ENCODE data around the gene GRAMD1A. TPM values are rescaled to one million over a fixed set of nuclear protein-coding genes. Genes with fewer than 3 reads are reported as not detected.

The GRAMD1A gene
- total RNA-seq, 2 experiments from 2014 or later = 221 to 229 TPM

- H3K36me3 Mint-ChIP-seq (ENCODE audit: low read depth) = no peaks in the 10 kb centered on the region
- no peak for TF ChIP-seq CTCF (IDR thresholded peaks at IDR 0.05)
- H3K4me1 Mint-ChIP-seq (ENCODE audit: low read depth) = no peaks in the 10 kb centered on the region
- DNase-seq (no peak), ATAC-seq (ENCODE audit: poor library complexity) (no peak)
- H3K4me1 ChIP-seq (ENCODE audit: insufficient read depth, low read length) = no peaks in the 10 kb centered on the region
- H3K27me3 ChIP-seq (ENCODE audit: control insufficient read depth in 1 of 2, insufficient read depth in 2 of 2, low read length in 2 of 2) = peaks cover 0 to 5% of the 10 kb centered on the region in 2 experiments
- no peaks in the 10 kb centered on the region for H3K9me3 ChIP-seq (ENCODE audit: control insufficient read depth in 1 of 2, insufficient read depth in 1 of 2, low read length in 2 of 2)
- ChIA-PET POLR2A (interaction anchor here (0.5 kb wide), 1 partner anchor 820 kb away, joined by 3 read pairs; no protein-coding TSS in a partner anchor), CTCF (no interaction called here)
- no peak overlapping the region for H3K27ac Mint-ChIP-seq
- intact Hi-C loops (cut with DNase I, micrococcal nuclease) = no loop called here
- H3K36me3 ChIP-seq (ENCODE audit: insufficient read depth, low read length) = no peaks in the 10 kb centered on the region
- no peak overlapping the region for H3K4me3 ChIP-seq (ENCODE audit: low read length)
- no peak overlapping the region for H3K27ac ChIP-seq (ENCODE audit: low read depth in 1 of 2, low read length in 2 of 2)
- H3K4me3 Mint-ChIP-seq = no peak overlapping the region
- peaks cover 14% of the 10 kb centered on the region for H3K27me3 Mint-ChIP-seq
- H3K9me3 Mint-ChIP-seq = no peaks in the 10 kb centered on the region
Observed at GRCh38 chr19:35054626-35055025, 54.5 kb downstream of the GRAMD1A start.

- Mint-ChIP-seq H3K27me3 (peaks cover 14% of the 10 kb centered on the region), H3K4me1 (ENCODE audit: low read depth) (no peaks in the 10 kb centered on the region), H3K4me3 (no peak overlapping the region), H3K9me3 (no peaks in the 10 kb centered on the region), H3K27ac (no peak overlapping the region), H3K36me3 (ENCODE audit: low read depth) (no peaks in the 10 kb centered on the region)
- DNase-seq (peak in 2 of 14 experiments; percentile 3 to 13), ATAC-seq (ENCODE audit: poor library complexity) (peak; percentile 41)
- no peak overlapping the region for H3K27ac ChIP-seq (ENCODE audit: low read depth in 1 of 2, low read length in 2 of 2)
- no peaks in the 10 kb centered on the region for H3K4me1 ChIP-seq (ENCODE audit: insufficient read depth, low read length)
- no peak overlapping the region for H3K4me3 ChIP-seq (ENCODE audit: low read length)
- POLR2A ChIA-PET = no interaction called here
- CTCF ChIA-PET = interaction anchor here (1.4 kb wide), 1 partner anchor 11 kb away, joined by 5 read pairs; no protein-coding TSS in a partner anchor
- no peak for TF ChIP-seq CTCF (IDR thresholded peaks at IDR 0.05)
- intact Hi-C loops (cut with DNase I, micrococcal nuclease) = no loop called here
- H3K27me3 ChIP-seq (ENCODE audit: control insufficient read depth in 1 of 2, insufficient read depth in 2 of 2, low read length in 2 of 2) = peaks cover 0 to 5% of the 10 kb centered on the region in 2 experiments
- H3K36me3 ChIP-seq (ENCODE audit: insufficient read depth, low read length) = no peaks in the 10 kb centered on the region
- no peaks in the 10 kb centered on the region for H3K9me3 ChIP-seq (ENCODE audit: control insufficient read depth in 1 of 2, insufficient read depth in 1 of 2, low read length in 2 of 2)
Observed at GRCh38 chr19:35055715-35056179, 55.6 kb downstream of the GRAMD1A start.

- no peak for DNase-seq
- Histone ChIP-seq H3K4me1 (ENCODE audit: insufficient read depth, low read length) (no peaks in the 10 kb centered on the region), H3K4me3 (ENCODE audit: low read length) (no peak overlapping the region), H3K36me3 (ENCODE audit: insufficient read depth, low read length) (no peaks in the 10 kb centered on the region), H3K27me3 (ENCODE audit: control insufficient read depth in 1 of 2, insufficient read depth in 2 of 2, low read length in 2 of 2) (peaks cover 0 to 5% of the 10 kb centered on the region in 2 experiments), H3K27ac (ENCODE audit: low read depth in 1 of 2, low read length in 2 of 2) (no peak overlapping the region), H3K9me3 (ENCODE audit: control insufficient read depth in 1 of 2, insufficient read depth in 1 of 2, low read length in 2 of 2) (no peaks in the 10 kb centered on the region)
- ChIA-PET POLR2A (no interaction called here), CTCF (interaction anchor here (1.4 kb wide), 1 partner anchor 12 kb away, joined by 7 read pairs; no protein-coding TSS in a partner anchor)
- no peaks in the 10 kb centered on the region for H3K9me3 Mint-ChIP-seq
- H3K4me3 Mint-ChIP-seq = no peak overlapping the region
- no peaks in the 10 kb centered on the region for H3K4me1 Mint-ChIP-seq (ENCODE audit: low read depth)
- TF ChIP-seq CTCF (IDR thresholded peaks at IDR 0.05) = no peak
- no peak overlapping the region for H3K27ac Mint-ChIP-seq
- H3K27me3 Mint-ChIP-seq = peaks cover 14% of the 10 kb centered on the region
- intact Hi-C loops (cut with DNase I, micrococcal nuclease) = no loop called here
- H3K36me3 Mint-ChIP-seq (ENCODE audit: low read depth) = no peaks in the 10 kb centered on the region
- no peak for ATAC-seq (ENCODE audit: poor library complexity)
Observed at GRCh38 chr19:35056513-35057063, 56.5 kb downstream of the GRAMD1A start.

All from CD4-positive, alpha-beta T cell (primary cell).